GM18526 (cell line): ENCODE results near the gene GLE1.

Experiments
- POLR2A ChIP-seq: IDR thresholded peaks from 3 replicates; pipeline ENCODE4 v1.6.1; 2011; ENCODE audit not compliant: insufficient read length; ENCODE audit errors: extremely low read depth

GLE1 gene

GRCh38 chr9:128504485-128505413 is at the start of gene GLE1:
Gene GLE1 (plus strand): TSS chr9:128504719. CDS start chr9:128504806, 87 bp downstream.
- peak; percentile 78 for TF ChIP-seq POLR2A

- TF ChIP-seq POLR2A: no peak
Observed at GRCh38 chr9:128454991-128455390, 49.5 kb upstream of the GLE1 start.

GRCh38 chr9:128455849-128456612 is 48.5 kb upstream of the GLE1 start, which contains the start of gene ODF2:
Gene ODF2 (plus strand): TSS chr9:128456006. CDS start chr9:128456092, 86 bp downstream.
- peak; percentile 88 for TF ChIP-seq POLR2A

GRCh38 chr9:128456613-128457061 is 47.9 kb upstream of the GLE1 start:
- TF ChIP-seq POLR2A: no peak

- no peak for TF ChIP-seq POLR2A
Observed at GRCh38 chr9:128457207-128457606, 47.3 kb upstream of the GLE1 start.

- no peak for TF ChIP-seq POLR2A
Observed at GRCh38 chr9:128459011-128459410, 45.5 kb upstream of the GLE1 start.

- TF ChIP-seq POLR2A: no peak
Observed at GRCh38 chr9:128469070-128469469, 35.4 kb upstream of the GLE1 start.

- TF ChIP-seq POLR2A: no peak
Observed at GRCh38 chr9:128470560-128470959, 34.0 kb upstream of the GLE1 start.

GRCh38 chr9:128473104-128473503 is 31.4 kb upstream of the GLE1 start:
- no peak for TF ChIP-seq POLR2A

GRCh38 chr9:128475867-128476266 is 28.7 kb upstream of the GLE1 start:
- no peak for TF ChIP-seq POLR2A

GRCh38 chr9:128479262-128479661 is 25.3 kb upstream of the GLE1 start:
- no peak for TF ChIP-seq POLR2A

- no peak for TF ChIP-seq POLR2A
Observed at GRCh38 chr9:128481561-128481960, 23.0 kb upstream of the GLE1 start.

- TF ChIP-seq POLR2A: no peak
Observed at GRCh38 chr9:128482186-128482585, 22.3 kb upstream of the GLE1 start.

GRCh38 chr9:128484686-128485413 is 19.7 kb upstream of the GLE1 start:
- no peak for TF ChIP-seq POLR2A

- TF ChIP-seq POLR2A: no peak
Observed at GRCh38 chr9:128485414-128485855, 19.1 kb upstream of the GLE1 start.

- TF ChIP-seq POLR2A: no peak
Observed at GRCh38 chr9:128486201-128486600, 18.3 kb upstream of the GLE1 start.

GRCh38 chr9:128493424-128493823 is 11.1 kb upstream of the GLE1 start:
- no peak for TF ChIP-seq POLR2A
